ENCODE measurements around the gene RCSD1.

DNA sequence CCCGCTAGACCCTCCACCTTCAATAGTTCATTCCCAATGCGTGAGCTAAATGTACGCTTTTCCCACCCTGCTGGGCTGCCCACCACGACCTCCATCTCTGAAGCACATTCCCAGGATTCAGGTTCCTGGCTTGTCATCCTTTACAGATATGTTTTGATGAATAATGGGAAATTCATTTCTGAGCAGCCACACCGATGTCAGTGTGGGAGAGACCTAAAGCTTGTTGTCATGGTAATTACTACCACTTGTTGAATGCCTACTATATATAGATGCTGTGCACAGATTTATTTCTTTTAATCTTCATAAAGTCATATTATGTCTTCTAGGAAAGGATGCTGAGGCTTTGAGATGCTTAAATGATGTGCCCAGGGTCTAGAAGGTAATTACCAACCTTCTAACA lies 8.0 kb downstream of the RCSD1 start:
- TF ChIP-seq, protein P1, sequence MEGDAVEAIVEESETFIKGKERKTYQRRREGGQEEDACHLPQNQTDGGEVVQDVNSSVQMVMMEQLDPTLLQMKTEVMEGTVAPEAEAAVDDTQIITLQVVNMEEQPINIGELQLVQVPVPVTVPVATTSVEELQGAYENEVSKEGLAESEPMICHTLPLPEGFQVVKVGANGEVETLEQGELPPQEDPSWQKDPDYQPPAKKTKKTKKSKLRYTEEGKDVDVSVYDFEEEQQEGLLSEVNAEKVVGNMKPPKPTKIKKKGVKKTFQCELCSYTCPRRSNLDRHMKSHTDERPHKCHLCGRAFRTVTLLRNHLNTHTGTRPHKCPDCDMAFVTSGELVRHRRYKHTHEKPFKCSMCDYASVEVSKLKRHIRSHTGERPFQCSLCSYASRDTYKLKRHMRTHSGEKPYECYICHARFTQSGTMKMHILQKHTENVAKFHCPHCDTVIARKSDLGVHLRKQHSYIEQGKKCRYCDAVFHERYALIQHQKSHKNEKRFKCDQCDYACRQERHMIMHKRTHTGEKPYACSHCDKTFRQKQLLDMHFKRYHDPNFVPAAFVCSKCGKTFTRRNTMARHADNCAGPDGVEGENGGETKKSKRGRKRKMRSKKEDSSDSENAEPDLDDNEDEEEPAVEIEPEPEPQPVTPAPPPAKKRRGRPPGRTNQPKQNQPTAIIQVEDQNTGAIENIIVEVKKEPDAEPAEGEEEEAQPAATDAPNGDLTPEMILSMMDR (IDR thresholded peaks at IDR 0.05) = no peak
- TF ChIP-seq POLR2A (IDR thresholded peaks at IDR 0.05) = no peak
